Superior temporal gyrus (tissue), 1 donor: ENCODE results near the gene TM6SF1.
"Not testable (repeated sequence)": the region's sequence is repeated elsewhere in the genome, so short reads cannot be mapped to it uniquely, and the experiment has no call there.

Experiments used
- DNase-seq: peaks from one replicate; pipeline ENCODE4 v3.0.0-alpha.2; 2016; ENCODE audit errors: extremely low spot score

Gene TM6SF1

DNA sequence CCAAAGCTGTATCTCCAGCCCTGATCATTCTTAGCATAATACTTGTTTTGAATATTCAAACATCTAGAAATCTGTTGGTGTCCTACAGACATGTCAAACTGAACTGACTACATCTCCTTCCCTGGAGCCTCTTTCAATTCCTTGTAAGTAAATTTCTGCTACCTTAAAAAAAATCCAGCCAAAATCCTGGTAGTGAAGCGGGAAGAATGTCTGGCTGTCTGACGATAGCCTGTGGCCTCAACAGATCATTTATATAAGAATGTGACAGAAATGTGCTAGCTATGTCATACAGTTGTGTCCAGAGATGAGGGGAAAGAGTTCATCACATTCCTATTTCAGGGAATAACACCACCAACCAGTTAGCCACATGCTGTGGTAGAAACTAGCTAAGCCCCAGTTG is 18.6 kb upstream of the TM6SF1 start:
- DNase-seq: no peak

DNA sequence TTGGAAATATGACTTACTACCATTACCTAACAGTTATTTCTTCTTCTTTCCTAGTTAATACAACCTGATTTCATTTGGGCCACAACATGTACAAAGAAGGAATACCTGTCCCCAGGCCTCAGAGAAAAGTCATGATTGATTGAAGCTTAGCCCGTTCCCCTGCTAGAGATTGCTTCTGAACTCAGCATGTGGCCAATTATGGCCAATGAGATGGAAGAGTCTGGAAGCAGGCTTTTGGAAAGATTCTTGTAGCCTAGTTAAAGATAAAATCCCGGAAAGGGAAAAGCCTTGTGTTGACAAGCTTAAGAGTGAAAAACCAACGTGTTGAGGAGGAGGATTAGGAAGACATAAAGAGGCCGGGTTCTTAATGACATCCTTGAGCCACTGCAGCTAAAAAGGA is 17.0 kb upstream of the TM6SF1 start:
- no peak for DNase-seq

DNA sequence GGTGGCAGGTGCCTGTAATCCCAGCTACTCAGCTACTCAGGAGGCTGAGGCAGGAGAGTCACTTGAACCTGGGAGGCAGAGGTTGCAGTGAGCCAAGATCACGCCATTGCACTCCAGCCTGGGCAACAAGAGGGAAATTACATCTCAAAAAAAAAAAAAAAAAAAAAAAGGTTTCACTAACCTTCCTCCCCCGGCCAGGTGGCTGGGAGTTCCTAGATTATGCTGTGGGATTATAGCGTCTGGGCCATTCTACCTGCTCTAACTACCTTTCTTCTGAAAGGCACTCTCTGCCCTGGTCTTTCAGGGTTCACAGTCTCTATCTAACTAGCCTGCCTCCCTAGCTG is 15.5 kb upstream of the TM6SF1 start:
- DNase-seq: not testable (repeated sequence)

DNA sequence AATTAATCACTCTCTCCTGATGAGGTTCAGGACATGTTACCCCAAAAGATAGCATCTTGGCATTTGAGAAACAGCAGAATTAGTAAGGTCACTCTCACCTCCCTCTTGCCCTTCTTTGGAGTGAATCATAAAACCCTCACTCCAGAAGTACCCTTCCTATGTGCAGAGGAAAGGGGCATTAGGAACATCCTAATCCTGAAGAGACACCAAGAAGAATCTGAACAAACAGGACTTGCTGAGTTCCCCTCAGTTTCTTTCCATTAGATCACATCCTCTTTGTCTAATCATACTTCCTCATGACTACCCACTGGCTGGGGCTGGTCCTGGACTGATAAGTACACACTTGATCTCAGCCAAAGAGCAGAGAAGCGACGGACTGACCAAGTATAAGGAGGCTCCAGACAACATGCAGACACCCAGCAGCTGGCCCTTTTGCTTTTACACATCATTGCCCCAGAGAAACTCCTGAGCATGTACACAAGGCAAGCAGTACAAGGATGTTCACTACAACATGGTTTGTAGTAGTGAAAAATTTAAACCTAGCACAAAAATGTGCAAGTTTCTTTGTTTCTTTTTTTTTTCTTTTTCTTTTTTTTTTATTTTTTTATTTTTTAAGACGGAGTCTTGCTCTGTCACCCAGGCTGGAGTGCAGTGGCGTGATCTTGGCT is 15.0 kb upstream of the TM6SF1 start:
- peak; percentile 36 for DNase-seq

DNA sequence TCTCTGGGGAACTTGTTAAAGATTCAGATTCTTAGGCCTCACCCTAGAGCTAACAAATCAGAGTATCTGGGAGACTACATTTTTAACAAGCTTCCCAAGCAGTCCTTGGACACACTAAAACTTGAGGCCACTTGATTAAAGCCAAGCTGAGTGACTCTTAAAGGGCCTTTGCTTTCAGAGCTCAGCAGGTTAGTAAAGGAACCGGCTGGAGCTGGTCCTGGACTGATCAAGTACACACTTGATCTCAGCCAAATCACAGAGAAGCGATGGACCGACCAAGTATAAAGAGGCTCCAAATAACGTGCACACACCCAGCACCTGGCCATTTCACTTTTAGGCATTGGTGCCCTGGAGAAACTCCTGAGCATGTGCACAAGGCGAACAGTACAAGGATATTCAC is 12.9 kb upstream of the TM6SF1 start:
- DNase-seq: no peak

DNA sequence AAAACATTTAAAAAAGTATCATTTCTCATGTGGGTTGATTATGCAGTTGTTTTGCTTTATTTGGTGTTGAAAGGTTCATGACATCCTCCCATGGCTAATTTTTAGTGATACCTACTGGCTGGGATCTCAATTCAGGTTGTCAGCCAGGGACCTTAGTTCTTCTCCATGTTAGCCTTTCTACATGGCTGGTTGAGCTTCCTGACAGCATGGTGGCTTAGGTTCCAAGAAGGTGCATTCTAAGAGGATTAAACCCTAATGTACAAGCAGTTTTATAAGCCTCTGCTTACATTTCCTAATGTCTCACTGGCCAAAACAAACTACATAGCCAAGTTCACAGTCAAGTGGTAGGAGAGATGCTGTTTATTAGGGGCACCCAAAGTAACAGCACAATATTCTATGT is 9.4 kb upstream of the TM6SF1 start:
- no peak for DNase-seq

DNA sequence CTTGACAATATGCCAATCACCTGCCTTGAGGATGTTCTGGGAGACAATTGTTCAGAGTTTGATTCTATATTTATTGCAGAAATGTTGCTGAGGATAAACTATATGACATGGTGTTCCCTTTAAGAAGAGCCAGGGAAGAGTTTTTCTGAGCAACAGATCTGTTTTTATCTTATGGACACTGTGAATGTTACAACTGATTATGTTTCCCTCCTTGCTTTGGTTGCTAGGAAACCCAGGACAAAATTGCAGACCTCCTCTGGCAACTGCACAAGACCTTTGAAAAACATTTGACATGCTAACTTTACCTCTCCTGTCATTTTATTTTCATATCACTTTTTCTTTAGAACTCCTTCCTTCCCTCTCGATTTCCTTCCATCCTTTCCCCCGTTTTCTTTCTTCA is 8.2 kb upstream of the TM6SF1 start:
- DNase-seq: no peak

DNA sequence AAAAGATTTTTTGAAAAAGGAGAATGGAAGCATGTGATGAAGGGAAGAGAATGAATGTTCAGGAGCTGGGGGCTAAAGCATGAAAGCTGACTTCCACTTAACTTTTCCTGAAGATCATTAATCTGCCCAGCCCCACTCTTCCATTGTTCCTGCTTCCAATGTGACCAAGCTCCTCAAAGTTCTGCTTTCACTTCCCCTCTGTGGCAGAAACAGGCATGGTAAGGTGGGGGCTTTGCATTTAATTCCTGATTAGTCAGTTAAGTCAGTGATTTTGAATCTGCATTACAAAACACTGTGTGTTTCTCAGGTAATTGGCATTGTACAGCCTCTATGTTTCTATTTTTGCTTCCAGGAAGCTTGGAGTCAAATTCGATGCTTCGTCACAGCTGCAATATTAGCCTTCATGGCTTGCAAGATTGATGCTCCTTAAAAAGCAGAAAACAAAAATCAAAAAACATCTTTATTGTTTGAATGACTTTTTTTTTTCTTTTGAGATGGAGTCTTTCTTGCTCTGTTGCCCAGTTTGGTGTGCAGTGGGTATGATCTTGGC is 7.3 kb upstream of the TM6SF1 start:
- no peak for DNase-seq

DNA sequence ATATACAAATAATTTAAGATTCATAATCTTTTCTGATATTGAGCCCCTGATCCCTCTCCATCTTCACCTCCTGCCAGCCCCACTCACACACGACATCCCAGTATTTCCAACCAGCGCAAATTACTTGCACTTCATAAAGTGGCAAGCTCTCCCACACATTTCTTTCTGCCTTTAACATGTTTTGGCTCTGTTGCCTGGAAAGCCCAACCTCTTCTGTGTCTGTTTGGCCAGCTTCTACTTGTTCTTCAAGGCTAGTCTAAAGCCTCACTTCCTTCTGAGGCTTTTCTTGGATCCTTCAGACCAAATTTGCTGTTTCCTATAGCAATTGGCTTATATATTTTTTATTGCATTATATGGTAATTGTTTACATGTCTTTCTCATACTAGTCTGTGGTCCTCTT is 5.1 kb upstream of the TM6SF1 start:
- DNase-seq: no peak

DNA sequence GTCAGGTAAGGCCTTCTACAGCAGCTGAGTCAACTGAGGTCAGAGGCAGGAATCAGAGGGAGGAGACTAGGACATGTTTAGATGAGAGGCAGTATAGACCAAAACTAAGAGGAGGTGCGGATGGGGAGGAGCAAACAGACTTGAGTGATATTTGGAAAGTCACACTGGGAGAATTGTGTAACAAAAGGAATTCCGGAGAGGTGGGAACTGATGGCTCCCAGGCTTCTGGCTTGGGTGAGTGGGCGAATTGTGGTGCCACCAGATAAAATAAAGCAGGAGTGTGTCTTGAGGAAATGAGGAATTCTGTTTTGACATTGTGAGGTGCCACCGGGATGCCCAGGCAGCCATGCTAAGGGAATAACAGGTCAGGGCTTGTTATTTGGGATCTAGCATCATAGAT is 3.3 kb upstream of the TM6SF1 start:
- DNase-seq: no peak

DNA sequence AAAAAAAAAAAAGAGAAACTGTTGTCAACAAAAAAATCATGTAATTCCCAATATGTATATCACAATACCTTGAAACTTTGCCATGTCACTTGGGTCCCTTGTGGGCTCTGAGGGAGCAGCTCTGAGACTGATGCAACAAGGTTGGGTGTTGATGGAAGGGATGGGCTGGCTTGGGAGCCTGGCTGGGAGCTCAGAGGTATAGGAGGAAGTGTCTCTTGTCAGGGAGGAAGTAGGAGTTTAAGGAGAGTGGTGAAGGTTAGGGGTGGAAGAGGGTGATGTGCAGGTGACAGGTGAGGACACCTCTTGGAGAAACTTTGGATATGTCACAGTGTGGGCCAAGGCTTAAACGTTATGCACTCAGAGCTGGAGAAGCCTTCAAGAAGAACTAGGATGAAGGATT is 2.0 kb upstream of the TM6SF1 start:
- DNase-seq: no peak

DNA sequence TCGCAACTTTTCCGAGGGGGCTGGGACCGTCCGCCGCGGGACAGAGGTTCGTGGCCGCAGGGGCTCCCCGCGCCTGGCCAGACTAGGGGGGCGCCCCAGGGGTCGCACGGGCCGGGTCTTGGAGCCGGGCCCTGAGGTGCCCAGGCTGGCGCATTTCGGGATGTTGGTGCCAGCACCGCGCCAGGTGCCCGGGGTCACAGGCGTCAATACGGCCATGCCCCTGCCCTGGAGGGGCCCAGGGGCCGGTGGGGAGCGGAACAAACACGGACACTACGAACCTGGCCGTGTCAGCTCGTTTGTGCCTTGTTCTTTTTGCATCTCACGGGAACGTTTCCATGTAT is 366 bp downstream of the TM6SF1 start:
- no peak for DNase-seq

DNA sequence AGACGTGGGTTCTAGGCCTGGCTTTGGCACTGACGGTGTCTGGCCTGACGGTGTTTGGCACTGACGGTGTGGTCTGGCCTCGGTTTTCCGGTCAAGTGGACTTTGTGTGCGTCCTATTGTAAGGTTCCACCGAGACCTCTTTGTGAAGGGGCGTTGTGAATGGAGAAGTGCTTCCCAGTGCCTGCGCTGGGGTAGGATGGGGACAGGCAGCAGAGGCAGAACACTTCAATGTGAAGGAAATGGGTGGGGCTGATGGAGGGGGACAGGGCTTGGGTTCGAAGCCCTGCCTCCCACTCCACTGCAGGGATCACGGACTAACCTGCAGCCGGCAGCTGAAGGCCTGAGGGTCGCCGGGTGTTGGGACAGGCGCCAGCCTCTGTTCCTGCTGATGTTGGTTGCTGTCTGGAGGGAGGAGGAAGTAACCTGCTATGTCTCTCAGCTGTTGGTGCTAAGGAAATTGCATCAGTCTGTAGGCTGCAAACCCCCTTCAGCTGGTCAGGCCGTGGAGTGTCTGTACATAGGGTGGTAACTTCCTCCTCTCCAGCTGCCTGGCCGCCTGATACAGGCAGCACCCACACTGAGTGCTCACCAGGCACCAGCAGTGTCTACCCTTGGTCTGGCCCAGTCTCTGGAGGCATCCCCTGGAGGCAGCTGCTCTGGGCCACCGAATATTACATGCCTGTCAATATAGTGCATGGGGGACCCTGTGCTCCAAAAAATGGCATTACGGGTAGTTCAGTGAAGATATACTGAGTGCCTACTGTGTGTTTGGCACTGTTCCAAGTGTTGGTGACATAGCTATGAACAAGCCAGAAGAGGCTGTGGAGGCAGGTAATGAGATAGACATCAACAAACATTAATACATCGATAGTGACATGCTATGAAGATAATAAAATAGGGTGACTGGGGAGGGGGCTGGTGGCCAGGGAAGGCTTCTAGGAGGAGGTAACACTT is 1.1 kb downstream of the TM6SF1 start:
- no peak for DNase-seq

DNA sequence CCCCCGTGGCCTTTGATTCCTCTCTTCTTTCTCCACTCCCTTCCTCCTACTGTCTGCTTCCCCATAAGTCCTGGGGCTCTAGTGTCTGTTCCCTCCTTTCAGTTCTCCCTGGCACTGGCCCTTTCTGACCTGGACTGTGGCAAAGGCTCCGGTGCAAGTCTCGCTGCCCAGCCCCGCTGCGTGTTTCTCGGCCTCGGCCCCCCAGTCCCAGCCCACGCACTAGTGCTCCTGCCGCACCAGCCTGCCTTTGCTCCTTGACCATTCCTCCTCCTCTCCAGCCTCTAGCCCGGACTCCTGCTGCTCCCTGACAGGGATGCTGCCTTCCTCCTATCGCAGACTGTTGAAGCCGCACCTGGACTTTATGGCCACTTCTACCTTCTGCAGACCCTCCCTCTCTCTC is 2.1 kb downstream of the TM6SF1 start:
- DNase-seq: no peak

DNA sequence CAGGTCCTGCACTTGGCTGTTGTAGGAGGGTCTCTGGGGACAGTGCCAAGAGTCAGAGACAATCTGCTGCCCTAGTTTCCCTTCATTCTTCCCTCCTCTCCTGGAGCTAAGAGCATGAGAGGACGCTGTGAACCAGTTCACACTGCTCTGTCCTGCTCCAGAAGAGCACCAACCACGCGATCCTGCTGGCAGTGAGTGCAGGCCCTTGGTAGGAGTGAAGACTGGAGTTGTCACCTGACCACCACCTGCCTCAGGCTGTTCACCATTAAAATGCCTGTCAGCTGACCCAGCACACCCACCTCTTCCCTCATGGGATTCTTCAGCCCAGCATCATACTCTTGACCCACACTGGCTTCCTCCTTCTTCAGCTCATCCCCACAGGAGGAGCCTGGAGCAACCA is 2.9 kb downstream of the TM6SF1 start:
- DNase-seq: no peak

DNA sequence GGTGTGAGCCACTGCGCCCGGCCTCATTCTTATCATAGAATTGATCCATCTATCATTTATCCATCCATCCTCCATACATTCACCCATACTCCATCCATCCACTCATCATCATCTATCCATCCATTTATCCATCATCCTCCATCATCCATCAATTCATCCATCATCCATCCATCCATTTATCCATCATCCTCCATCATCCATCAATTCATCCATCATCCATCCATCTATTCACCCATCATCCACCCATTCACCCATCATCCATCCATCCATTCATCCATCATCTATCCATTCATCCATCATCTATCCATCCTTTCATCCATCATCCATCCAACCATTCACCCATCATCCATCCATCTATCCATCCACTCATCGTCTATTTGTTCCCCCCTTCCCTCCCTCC is 3.7 kb downstream of the TM6SF1 start:
- no peak for DNase-seq

DNA sequence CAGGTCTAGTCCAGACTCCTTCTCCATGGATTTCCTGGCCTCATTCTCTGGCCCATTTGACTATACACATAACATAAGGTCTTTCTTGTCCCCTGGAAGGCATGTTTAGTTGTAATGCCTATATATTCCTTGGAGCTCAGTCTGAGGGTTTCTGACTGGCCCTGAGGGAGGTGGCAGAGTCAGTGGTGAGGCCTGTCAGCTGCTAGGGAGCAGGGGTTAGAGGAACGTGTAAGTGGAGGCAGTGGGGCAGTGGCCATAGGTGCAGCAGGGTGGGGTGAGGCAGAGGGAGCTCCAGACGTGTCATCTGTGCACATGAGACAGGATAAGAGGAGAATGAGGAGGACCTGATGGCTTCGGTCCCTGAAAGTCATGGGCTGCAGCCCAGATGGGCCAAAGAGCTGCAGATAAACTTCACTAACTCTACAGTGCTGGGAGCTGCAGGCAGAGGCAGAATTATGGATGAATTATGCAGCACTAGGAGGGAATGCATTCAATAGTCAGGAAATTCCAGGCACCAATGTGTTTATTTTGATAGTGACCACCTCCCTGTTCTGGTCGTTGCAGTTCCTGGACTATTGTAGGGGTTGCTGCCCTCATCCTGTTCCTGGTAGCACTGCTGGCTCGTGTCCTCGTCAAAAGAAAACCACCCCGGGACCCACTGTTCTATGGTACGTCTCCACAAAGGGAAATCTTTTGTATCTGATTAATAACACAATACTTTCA is 4.9 kb downstream of the TM6SF1 start:
- no peak for DNase-seq

DNA sequence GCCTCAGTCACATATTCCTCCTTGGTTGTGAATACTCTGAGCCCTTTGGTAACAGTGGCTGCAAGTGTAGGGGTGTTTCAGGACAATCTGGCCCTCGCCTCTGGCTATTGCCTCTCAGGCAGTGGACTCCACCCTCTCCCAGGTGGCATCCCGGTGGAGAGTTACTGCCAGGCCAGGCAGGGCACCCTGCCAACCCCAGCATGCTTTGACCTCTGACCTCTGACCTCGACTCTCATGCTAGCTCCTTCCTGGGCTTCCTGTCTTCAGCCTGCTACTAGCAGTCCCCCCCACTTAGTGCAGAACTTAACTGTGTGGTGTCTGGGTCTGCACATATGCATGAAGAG is 5.5 kb downstream of the TM6SF1 start:
- DNase-seq: no peak

DNA sequence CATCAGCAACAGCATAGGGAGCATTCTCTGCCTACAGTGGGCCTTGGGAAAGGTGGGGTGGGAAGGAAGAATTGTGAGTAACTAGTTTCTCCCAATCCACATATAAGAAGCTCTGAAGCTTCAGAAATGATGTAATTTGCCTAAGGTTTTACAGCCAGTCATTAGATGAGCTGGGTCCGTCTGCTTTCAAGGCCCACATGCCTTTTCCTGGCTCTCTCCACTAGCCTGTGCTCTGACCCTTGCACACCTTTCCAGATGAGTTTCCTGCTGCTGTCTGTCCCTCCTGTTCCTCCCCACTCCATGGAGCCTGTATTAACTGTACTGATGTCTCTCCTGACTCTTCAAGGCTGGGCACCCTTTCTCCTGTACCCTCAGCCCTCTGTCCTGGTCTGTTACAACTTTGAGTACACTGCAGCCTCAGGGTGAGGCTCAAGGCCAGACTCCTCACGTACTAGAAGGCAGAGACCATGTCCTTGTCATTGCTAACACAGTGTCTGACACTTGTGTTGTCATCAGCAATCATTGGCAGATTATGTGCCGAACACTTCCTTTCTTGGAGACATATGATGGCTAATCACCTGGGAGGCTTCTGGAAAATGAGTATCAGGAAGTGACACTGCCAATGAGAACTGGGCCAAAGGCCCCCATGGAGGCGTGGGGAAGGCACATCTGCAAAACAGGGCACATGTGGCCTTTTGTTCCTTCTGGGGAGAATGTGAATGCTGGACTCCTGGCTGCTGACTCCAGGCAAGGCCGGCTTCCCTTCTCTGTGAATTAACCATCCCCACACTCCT is 6.6 kb downstream of the TM6SF1 start:
- DNase-seq: no peak

DNA sequence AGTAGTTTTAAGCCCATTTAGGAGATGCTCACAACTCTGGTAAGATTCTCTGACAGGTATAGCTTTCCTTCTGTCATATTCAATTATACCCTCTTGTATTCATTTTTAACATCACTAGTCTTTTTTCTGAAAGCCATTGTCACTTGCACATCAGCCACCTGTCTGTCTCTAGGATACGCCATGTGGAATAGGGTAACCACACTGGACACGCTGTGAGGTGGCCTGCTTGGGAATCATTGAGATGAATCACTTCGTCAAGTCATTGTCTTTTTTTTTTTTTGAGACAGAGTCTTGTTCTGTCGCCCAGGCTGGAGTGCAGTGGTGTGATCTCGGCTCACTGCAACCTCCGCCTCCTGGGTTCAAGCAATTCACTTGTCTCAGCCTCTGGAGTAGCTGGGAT is 7.4 kb downstream of the TM6SF1 start:
- no peak for DNase-seq

DNA sequence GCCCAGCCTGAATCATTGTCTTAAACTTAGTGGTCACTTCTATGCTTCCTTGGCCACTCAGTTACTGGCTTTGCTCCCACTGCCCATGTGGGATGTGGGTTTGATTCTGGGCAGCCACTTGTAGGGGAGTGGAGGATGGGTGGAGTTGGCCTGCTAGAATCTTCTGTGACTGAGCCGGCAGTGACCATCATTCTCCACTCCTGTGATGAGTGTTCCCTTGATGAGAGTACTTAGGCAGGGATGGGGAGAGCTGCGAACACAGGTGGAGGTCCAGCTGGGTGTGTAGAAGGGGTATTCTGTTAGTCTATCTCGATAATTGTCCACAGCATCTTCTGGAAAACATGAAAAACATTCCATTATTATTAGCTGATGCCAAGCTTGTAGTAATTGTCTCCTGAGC is 8.0 kb downstream of the TM6SF1 start:
- DNase-seq: no peak
